NCI-H1105 treated with DMSO at 0.1 percent for 48 hours (cell line): ENCODE measurements around the gene PIK3CB.
"Not testable (repeated sequence)": the region's sequence is repeated elsewhere in the genome, so short reads cannot be mapped to it uniquely, and the experiment has no call there.

ENCODE experiments used
- DNase-seq: peaks from one replicate; lab custom pipeline; 2025; lab: John Stamatoyannopoulos, UW

Gene PIK3CB

DNA sequence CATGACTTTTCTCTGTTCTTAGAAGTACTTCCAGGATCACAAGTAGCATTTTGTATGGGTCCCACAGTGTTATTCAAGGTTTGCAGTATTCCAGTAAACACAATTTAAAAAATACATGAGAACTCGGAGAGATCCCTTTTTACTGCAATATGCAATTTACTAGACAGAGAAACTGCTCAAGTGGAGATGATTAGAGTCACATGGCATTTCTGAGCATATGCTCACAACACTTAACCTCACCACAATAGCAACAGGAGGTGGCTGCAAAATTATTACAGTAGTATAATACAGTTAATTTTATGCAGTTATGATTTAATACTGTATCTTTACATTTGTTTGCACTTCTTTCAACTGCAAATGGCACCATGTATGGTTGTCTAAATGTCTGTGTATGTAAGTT is 87.5 kb downstream of the PIK3CB start:
- peak; percentile 24 for DNase-seq

DNA sequence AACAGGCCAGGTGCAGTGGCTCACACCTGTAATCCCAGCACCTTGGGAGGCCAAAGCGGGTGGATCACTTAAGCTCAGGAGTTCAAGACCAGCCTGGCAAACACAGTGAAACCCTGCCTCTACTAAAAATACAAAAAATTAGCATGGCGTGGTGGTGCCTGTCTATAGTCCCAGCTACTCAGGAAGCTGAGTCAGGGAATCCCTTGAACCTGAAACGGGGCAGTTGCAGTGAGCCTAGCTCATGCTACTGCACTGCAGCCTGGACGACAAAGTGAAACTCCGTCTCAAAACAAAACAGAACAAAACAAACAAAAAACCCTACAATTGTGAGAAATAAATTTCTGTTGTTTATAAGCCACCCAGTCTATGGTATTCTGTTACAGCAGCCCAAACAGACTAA is 94.7 kb downstream of the PIK3CB start:
- DNase-seq: no peak

DNA sequence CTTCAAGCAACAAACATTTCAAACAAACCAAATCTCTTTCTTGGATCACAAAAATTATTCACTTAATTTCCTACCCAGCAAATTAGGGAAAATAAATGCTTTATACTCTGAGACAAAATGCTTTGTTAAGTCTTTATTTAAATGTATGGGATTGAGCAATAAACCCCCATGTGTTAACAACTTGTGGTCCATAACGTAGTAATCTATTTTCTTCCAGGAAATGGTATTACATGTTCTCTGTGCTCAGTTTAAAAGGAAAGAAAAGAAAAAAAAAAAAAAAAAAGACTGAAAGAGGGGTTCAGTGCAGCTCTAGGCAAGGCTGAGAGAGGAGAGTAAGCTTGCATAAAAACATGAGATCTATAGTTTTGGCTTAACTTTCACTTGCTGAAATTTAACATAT is 102.3 kb downstream of the PIK3CB start:
- no peak for DNase-seq

DNA sequence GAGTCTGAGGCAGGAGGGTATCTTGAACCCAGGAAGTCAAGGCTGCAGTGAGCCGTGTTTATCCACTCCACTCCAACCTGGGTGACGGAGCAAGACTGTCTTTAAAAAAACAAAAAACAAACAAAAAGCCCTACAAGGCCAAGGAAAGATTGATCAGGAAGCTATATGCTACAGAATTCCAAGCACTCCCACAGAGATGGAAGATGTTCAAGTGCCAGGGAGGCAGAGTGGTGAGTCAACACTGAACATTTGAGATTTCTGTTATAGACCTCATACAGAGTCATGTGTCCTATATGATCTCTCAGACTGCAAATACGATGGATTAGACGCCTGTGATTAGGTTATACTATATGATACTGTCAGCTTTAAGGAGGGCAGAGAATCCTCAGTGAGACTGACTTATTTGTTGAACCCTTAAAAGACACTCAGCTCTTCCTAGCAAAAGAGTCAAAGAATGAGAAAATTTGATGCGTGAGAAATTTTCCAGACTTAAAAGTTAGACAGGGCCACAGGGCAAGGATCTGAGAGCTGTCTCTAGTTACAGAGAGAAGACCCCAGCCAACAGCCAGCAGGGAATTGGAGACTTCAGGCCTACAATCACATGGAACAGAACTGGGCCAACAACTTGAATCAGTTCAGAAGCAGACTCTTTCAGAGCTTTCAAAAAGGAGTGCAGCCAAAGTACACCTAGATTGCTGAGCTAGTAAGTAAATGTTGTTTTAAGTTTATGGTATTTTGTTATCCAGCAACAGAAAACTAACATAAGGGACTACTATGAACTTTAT is 107.6 kb downstream of the PIK3CB start:
- no peak for DNase-seq

DNA sequence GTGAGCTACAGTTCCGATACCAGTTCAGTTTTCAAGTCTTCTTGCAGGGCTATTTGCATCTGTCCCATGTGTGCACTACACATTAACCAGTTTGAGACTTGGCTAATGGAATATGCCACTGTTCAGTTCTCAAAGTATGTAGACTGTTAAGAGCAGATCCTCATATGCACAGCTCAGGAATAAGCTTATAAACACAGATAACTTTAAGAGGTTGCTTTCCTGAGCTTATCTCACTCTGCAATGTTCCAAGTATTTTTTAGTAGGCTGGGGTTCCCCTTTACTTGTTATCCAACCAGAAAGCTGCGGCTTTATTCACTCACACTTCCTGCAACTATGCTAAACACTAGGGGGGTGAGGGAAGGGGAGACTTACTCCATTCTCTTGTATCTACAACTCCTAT is 108.7 kb downstream of the PIK3CB start:
- not testable (repeated sequence) for DNase-seq

DNA sequence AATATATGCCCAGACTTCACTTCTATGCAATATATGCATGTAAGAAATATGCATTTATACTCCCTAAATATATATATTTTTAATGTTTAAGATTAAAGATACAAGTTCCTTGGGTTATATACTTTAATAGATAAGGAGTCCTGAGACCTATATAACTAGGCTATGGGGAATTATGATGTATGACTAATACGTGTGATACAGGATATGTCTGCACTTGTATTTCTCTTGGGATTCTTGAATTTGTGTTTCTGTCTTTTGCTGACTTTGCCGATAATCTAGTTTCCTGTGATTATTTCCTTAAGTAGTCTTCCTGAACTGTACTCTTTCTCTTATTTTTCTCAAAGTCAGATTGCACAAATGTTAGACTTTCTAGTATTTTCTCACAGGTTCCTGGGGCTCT is 109.6 kb downstream of the PIK3CB start:
- DNase-seq: no peak

DNA sequence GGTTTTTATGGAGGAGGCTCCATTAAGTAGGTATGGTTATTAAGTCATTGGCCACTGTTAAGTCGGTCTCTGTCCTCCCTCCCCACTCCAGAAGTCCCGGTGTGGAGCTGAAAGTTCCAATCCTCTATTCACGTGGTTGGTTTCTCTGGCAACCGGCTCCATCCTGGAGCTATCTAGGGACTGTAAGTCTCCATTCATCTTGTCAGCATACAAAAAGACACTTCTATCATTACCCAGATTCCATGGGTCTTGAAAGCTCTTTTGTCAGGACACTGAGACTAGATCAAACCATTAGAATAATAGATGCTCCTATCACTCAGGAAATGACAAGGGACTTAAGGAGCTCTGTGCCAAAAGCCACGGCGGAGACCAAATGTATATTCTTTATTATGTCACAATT is 110.3 kb downstream of the PIK3CB start:
- no peak for DNase-seq

DNA sequence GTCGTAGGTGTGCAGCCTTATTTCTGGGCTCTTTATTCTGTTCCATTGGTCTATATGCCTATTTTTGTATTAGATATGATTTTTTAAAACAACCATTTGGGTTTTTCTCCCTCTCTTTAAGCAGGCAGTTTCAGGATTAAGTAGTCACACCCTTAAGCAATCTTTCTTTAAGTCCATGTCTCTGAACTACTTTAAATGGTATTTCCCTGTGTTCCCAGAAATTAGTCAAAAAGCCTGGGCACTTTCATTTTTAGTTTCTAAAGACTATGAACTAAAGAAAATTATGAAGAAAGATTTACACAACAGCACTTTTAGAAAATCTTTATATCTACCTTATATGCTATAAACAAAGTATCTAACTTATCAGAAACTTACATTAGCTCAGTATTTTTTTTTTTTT is 115.9 kb downstream of the PIK3CB start:
- no peak for DNase-seq

DNA sequence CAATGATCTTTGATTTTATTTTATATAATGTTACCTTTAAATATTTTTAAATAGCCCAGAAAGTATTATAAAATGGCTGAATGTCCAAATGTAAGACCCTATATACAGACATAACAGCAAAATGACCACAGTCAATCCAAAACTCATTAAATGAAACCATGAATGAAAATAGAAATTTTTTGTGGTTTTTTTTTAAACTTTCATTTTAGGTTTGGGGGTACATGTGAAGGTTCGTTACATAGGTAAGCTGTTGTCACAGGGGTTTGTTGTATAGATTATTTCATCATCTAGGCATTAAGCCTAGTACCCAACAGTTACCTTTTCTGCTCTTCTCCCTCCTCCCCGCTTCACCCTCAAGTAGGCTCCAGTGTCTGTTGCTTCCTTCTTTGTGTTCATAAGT is 117.4 kb downstream of the PIK3CB start:
- no peak for DNase-seq

DNA sequence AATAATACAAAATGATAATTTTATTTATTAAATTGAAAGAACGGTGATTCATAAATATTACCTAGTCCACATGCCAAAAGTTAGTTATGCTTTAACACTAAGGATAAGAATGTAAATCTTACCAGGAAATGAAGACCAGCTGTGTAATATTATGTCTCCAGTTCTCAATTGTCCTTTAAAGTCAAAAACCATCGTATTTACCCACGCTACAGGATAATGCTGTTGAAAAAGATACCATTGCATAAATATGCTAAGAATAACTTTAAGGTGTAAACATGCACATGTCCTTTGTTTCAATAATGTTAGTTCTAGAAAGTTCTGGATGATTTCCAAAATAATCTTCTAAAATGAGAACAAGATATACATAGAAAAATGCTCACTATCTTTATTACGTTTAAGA is 122.6 kb downstream of the PIK3CB start:
- no peak for DNase-seq

DNA sequence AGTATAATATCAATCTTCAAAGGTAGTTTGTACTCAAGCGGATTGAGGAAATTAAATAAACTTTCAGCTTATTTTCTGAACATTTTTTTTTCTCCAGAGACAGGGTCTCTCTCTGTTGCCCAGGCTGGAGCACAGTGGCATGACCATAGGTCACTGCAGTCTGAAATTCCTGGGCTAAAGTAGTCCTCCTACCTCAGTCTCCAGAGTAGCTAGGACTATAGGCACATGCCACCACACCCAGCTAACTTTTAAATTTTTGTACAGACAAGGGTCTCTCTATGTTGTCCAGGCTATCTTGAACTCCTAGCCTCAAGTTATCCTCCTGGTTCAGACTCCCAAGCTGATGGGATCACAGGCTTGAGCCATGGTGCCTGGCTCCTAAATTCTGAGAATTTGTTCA is 129.1 kb downstream of the PIK3CB start:
- DNase-seq: no peak

DNA sequence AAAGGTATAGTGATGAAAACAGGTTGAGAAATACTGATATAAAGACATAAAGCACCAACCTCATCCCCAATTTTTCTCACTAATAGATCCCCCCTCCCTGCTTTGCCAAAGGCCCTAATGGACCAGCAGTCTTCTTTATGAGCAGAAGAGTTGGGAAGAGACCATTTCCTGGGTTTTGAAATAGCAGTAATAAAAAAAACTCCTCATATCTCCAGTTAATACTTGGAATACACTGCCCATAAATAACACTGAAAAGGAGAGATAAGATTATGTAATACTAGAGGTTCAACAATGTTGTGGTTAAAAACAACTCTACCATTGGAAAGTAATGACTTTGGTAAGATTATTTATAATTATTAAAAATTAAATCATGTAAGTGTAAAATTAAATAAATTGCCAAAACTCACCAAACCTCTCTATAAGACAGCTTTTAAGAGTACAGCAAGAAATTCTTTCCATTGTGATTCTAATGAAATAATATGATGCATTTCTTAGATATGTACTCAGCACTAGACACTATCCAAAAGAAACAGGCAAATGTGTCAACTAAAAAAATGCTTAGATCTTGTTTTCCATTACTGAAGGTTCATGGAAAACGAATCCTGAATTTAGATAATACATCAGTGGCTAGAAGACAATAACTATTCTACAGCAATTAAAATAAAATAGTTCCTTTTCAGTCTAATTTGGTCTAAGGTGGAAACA is 137.9 kb downstream of the PIK3CB start:
- DNase-seq: no peak

DNA sequence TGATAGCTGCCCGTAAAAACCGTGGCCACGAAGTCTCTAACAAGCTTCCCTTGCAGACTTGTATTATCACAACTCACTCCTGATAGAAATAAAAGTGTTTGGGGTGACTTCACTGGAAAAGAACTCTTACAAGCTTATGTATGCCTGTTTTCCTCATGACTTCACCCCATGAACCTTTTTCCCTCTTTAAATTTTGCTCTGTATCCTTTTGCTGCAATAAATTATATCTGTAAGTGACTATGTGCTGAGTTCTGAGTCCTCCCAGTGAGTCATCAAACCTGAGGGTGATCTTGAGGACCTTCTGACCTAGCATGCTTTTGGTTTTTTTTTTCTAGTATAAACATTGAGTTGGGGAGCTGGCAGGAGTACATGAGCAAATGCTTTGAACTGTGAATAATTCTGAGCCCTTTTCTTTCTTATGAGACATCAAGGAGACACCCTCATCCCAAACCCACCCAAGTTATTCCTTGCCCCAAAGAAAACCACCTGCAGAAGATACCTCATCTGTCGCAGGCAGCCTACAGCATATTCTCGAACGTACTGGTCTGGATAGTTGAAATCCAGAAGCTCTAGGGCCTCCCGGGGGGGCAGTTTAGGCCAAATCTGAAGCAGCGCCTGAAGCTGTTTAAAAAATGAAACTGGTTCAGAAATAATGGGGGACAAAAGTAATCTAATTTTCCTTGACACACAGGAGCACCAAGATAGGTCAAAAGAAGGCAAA is 140.3 kb downstream of the PIK3CB start:
- DNase-seq: no peak

DNA sequence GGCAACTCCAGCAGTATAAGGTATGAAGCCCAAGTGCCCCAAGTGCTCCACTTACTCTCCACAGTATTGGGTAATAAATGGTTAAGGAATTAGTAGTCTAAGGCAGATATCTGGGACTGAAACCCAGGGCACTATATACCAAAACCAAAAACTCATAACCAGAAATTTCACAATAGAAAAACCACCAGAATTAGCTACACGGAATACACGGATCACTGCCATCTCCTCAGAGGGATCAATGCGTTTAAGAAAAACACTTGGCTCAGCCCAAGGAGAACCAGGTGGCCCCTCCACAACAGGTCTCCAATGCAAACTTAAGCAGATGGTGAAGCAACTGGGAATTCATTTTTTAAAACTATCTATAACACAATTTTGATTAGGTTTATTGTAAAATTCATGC is 142.6 kb downstream of the PIK3CB start:
- no peak for DNase-seq

DNA sequence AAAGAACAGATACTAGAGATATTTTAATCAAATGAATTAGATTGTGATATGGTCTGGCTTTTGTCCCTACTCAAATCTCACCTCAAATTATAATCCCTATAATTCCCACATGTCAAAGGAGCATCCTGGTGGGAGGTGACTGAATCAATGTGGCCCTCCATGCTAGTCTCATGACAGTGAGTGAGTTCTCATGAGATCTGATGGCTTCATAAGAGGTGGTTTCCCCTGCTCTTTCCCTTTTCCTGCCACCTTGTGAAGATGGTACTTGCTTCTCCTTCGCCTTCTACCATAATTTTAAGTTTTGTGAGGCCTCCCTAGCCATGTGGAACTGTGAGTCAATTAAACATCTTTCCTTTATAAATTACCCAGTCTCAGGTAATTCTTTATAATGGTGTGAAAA is 143.4 kb downstream of the PIK3CB start:
- no peak for DNase-seq

DNA sequence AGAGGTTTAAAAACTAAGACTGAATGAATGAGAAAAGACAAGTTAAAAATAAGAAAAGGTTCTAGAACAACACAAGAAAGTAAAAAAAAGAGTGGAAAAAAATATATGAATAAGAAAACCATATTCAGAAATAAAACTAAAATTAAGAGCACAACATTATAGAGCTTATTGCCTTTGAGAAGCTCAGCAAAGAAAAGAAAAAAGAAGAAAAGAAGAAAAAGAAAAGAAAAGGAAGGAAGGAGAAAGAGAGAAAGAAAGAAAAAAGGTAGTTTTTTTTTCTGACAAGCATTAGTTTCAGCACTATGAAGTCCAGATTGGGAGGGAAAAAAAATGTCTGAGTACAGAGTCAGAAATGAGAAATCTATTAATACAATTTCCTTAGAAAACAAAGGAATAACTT is 144.7 kb downstream of the PIK3CB start:
- DNase-seq: no peak

DNA sequence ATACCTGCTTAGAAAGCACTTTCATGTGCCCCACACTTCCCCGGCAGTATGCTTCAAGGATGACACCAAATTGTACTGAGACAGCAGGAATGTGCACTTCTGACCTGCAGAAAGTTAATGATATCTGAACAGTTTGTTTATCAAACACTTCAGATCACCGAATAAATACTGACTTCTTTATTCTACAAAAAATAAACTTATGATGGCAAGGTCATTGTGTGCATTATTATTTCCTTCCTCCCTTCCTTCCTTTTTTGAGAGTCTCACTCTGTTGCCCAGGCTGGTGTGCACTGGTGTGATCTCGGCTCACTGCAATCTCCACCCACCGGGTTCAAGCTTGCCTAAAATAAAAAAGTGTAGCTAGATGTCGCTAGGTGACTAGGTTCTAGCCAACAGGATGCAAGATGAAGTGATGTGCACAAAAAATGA is 145.8 kb downstream of the PIK3CB start:
- DNase-seq: no peak

DNA sequence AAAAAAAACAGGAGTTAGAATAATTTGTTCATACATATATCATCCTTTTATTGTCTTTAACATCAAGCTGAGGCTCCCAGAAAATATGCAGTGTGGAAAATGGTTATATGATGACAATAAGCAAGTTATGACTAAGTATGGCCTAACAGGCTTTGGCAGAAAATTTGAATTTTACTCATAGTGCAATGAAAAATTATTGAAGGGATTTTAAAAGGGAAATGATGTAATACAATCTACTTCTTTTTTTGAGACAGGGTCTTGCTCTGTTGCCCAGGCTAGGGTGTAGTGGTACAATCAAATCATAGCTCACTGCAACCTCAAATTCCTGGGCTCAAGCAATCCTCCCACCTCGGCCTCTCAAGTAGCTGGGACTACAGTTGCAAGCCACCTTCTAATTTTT is 147.5 kb downstream of the PIK3CB start:
- DNase-seq: no peak

DNA sequence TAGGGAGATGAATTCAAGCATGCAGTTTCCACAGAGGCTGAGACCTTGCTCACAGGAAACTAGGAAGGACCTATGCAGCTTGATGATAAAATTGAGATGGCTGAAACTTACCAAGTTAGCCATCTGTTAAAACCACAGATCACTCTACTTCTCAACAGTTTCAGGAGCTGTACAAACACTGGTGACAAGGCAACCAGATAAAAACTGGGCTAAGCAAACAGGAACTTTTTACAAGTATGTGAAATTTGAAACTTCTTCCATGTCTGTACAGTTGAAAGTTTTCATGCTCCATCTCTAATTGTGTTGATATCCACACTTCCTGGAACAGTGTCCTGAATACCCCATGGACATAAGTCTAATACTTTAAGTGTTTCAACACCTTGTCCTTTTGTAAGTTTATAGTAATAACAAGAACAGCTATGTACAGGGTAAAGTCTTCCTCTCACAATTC is 147.9 kb downstream of the PIK3CB start:
- DNase-seq: no peak

DNA sequence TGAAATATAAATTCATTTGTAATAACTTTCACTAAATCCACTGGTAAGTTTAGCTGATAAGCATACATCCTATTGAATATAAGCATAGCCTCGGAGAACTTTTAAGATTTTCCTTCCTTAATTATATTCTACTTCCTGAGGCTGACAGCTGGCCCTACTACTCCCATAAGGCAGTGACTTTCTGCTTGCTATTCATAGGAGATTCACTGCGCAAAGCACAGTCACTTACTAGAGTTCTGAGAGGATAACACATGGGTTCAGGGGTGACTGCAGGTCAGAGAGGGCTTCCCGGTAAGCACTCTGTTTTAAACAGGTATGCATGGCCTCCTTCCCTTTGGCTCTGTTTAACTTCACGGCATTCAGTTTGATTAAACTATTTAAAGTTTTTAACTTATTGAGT is 150.3 kb downstream of the PIK3CB start:
- no peak for DNase-seq

DNA sequence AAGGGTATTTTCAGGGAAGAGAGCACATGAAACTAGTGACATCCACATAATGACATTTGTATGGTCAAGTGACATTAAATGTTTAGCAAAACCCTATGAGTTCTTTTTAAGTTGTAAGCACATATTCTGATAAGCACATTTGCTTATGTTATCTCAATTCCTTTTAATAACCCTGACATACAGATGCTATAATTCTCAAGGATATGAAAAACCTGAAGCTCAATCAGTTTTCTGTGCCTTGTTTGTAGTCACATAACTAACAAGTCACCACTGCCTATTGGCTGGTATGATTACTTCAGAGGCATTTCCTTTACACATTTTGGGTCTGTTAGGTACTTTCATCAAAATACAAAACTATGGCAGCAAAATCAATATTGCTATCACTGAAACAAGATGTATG is 152.1 kb downstream of the PIK3CB start:
- DNase-seq: no peak

DNA sequence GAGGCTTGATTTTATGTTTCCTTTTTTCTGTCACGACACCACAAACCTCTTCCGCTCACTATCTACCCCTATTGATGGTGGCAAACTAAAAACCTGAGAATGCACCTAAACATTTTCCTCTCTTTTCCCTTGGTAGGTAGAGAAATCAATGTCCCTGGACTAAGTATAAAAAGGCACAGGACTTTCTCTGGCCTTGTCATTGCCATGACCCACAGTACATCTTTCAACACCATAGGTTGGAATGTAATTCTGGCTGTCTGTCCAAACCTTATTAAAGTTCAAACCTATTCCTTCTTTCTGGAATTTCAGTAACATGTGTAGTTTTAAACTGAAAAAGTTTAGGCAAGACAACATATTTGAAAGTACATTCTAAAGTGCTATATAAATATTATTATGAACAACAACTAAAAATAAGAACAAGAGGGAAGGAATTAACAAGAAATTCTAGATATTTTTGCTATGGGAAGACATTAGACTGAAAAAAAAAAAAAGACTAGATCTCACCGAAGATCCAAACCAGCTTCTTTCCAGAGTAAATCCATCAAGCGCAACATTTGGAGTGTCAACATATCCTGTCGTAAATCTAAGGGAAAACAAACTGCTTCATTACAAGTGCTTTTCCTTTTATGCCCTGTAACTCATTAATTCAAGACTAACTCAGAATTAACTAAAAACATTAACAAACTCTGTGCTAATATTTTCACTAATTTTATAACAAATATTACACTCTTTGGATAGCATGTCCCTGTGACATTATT is 153.1 kb downstream of the PIK3CB start:
- DNase-seq: no peak
